CD4-positive, alpha-beta T cell treated with Interferon gamma for 1 hour (primary cell): ENCODE data around the gene KRT73.

Source experiments
- DNase-seq: peaks from one replicate; pipeline ENCODE4 v3.0.0-alpha.2; 2020

Gene KRT73

GRCh38 chr12:52561880-52562449, 56.4 kb downstream of the KRT73 start:
- no peak for DNase-seq

- DNase-seq = no peak
Measured at GRCh38 chr12:52559979-52560378, 58.4 kb downstream of the KRT73 start.

GRCh38 chr12:52558781-52559445, 59.4 kb downstream of the KRT73 start:
- DNase-seq = no peak
